ENCODE data around the gene S100A16. TPM values are rescaled to one million over a fixed set of nuclear protein-coding genes. Genes with fewer than 3 reads are reported as not detected.
A peak's percentile ranks its signal among the peaks of the same experiment; 100 is the strongest.

The S100A16 gene
- total RNA-seq, 2 donors from 2014 or later, result 62.7 to 85.1 TPM

DNA sequence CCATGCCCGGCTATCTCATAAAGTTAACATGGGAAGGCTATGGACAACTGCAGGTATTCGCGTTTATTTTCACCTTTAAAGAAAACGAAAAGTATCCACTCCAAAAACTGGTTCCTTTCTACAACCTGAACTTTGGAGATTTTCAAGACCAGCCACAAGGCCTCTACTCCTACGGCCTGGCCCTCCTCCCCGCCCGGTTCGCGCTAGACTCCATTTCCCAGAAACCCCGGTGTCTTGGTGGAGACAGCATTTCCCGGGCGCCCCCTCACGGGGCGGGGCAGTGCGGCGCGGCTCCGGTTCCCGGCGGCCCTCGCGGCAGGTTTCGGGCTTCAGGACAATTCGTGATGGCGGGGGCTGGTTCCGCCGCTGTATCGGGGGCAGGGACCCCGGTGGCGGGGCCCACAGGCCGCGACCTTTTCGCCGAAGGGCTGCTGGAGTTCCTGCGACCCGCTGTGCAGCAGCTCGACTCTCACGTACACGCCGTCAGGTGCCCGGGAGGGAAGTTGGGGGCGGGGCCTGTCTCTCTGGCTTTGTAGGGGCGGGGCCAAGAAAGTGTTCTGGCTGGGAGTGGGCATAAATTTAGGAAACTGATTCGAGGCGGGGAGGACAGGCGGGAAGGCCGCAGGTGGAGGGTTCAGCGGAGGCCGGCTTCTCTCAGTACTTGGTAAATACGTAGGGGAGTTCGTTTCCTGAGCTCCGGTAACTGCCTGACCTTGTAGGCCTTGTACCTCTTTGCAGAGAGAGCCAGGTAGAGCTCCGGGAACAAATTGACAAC is 45.6 kb upstream of the S100A16 start, which contains the start of gene SNAPIN:
TSS of gene SNAPIN (plus strand) at position 304 of the 775 bp plus-strand sequence. CDS start at position 345, 41 bp downstream.
- H3K9me3 ChIP-seq, result no peaks in the 10 kb centered on the region
- peaks cover 0 to 13% of the 10 kb centered on the region in 2 donors for H3K4me1 ChIP-seq
- peak; percentile 92 for DNase-seq (ENCODE audit: low spot score)
- H3K27me3 ChIP-seq, result no peaks in the 10 kb centered on the region
- TF ChIP-seq, protein P1, sequence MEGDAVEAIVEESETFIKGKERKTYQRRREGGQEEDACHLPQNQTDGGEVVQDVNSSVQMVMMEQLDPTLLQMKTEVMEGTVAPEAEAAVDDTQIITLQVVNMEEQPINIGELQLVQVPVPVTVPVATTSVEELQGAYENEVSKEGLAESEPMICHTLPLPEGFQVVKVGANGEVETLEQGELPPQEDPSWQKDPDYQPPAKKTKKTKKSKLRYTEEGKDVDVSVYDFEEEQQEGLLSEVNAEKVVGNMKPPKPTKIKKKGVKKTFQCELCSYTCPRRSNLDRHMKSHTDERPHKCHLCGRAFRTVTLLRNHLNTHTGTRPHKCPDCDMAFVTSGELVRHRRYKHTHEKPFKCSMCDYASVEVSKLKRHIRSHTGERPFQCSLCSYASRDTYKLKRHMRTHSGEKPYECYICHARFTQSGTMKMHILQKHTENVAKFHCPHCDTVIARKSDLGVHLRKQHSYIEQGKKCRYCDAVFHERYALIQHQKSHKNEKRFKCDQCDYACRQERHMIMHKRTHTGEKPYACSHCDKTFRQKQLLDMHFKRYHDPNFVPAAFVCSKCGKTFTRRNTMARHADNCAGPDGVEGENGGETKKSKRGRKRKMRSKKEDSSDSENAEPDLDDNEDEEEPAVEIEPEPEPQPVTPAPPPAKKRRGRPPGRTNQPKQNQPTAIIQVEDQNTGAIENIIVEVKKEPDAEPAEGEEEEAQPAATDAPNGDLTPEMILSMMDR (IDR thresholded peaks at IDR 0.05), result peak in 1 of 2 donors; percentile 53
- H3K4me3 ChIP-seq, result peak within 1 kb of the TSS; percentile 72 to 78
- H3K27ac ChIP-seq, result peak within 1 kb of the TSS; percentile 97 to 98
- peaks cover 29% of the 10 kb centered on the region for H3K36me3 ChIP-seq

DNA sequence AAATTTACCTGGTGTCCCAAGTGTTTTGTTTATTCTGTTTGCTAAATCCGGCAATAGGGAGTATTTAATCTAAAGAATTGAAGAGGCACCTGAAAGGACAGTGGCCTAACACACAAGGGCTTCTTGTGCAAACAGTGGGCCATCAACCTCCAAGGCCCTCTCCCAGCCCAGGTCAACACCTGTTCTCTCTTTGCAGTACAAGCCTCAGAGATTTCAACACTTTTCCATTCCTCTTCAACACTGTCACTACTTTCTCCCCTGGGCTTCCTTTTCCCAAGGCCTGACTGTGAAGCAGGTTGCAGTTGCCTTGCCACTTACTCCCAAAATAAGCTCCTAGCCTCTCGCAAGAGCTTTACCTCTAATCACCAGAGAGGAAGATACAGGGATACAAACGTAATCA is 42.4 kb upstream of the S100A16 start:
- DNase-seq (ENCODE audit: low spot score), result no peak
- Histone ChIP-seq H3K4me1 (peaks cover 0 to 13% of the 10 kb centered on the region in 2 donors), H3K27me3 (no peaks in the 10 kb centered on the region), H3K27ac (no peak overlapping the region), H3K9me3 (no peaks in the 10 kb centered on the region), H3K4me3 (no peak overlapping the region), H3K36me3 (no peaks in the 10 kb centered on the region)
- TF ChIP-seq, protein P1 (IDR thresholded peaks at IDR 0.05), result no peak

DNA sequence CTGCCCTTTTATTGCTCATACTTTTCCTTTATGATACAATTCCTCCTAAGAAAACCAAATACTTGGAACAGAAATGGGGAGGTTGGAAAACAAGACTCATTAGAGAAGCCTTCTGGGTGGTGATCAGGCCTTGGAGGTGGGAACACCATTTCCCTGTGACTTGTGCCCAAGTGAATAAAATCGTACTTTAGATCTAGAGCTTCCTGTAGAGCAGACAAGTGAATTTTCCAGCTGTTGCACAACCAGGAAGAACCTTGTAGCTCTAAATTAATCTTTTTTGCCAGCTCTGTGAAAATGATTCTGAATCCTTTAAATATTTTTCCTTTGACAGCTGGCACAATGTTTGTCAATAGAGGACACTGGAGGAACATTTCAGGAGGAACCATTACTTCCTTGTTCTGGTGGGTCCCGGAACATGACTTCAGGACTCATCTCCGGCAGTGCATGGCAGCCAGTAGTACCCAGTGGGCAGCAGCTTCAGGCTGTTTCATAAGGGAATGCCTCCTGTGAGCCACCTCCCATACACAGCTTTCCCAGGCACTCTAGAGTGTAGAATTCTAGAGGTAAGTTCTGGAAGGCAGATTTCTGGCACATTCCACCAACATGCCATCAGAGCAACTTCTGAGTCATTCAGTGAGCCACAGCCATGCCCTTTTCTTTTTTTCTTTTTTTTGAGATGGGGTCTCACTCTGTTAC is 40.0 kb upstream of the S100A16 start:
- Histone ChIP-seq H3K36me3 (no peaks in the 10 kb centered on the region), H3K4me3 (no peak overlapping the region), H3K27me3 (no peaks in the 10 kb centered on the region), H3K4me1 (peaks cover 0 to 12% of the 10 kb centered on the region in 2 donors), H3K9me3 (no peaks in the 10 kb centered on the region), H3K27ac (peak overlapping the region; percentile 11 to 59)
- TF ChIP-seq, protein P1 (IDR thresholded peaks at IDR 0.05), result no peak
- no peak for DNase-seq (ENCODE audit: low spot score)

DNA sequence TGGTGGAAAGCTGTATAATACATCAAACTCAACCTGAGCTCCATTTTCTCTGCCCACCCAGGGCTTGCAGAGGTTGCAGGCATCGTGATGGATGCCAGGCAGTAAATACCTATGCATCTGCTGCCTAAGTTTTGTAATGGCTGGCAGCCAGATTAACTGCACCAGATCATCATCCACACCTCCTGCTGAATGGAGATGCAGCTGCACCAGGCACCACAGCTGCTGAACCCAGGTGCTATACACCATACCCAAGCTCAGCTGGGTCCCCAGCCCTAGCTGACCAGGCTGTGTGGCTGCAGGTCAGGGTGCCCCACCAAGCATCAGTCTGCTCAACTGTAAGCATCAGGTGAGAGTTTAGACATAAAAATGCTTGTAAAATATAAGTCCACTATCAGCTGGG is 38.8 kb upstream of the S100A16 start:
- H3K9me3 ChIP-seq, result no peaks in the 10 kb centered on the region
- no peak overlapping the region for H3K27ac ChIP-seq
- TF ChIP-seq, protein P1 (IDR thresholded peaks at IDR 0.05), result no peak
- H3K27me3 ChIP-seq, result no peaks in the 10 kb centered on the region
- DNase-seq (ENCODE audit: low spot score), result no peak
- no peaks in the 10 kb centered on the region for H3K36me3 ChIP-seq
- peaks cover 0 to 12% of the 10 kb centered on the region in 2 donors for H3K4me1 ChIP-seq
- H3K4me3 ChIP-seq, result no peak overlapping the region

DNA sequence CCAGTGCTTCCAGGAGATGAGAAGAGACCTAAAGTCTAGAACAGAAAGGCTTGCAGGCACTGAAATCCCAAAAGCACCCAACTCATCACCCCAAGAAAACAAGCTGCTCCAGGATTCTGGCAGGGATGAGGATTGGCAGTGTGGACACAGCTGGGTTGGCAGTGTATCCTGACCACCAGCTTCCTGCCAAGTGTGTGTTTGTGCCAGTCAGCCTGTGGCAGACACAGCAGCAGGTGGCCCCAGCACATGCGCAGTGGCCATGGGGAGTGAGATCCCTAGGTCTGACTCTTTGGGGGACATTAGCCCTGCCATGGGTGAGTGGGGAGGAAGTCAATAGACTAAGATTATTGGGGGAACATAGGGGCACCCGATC is 36.9 kb upstream of the S100A16 start:
- peak overlapping the region; percentile 4 to 40 for H3K27ac ChIP-seq
- H3K4me1 ChIP-seq, result peaks cover 0 to 13% of the 10 kb centered on the region in 2 donors

More for the DNA sequence above, 36.9 kb upstream of the S100A16 start:
- Histone ChIP-seq H3K9me3 (no peaks in the 10 kb centered on the region), H3K27me3 (no peaks in the 10 kb centered on the region), H3K4me3 (no peak overlapping the region), H3K36me3 (peaks cover 17% of the 10 kb centered on the region)
- TF ChIP-seq, protein P1 (IDR thresholded peaks at IDR 0.05), result no peak
- no peak for DNase-seq (ENCODE audit: low spot score)
